OCI-LY3 (cell line): ENCODE results near the gene TMEM74B.
"Not testable (repeated sequence)": the region's sequence is repeated elsewhere in the genome, so short reads cannot be mapped to it uniquely, and the experiment has no call there.

Experiments used
- CTCF ChIP-seq: fragments of 200-600, 300-600 bp; sonication (generic); IDR thresholded peaks from 2 replicates; pipeline ENCODE4 v1.5.1; 2014; ENCODE audit warnings: antibody characterized with exemption, low read length, low read depth
- EZH2phosphoT487 ChIP-seq: fragments of 200-600 bp; shearing (Covaris generic); IDR thresholded peaks from 2 replicates; pipeline ENCODE4 v1.6.1; 2018; ENCODE audit warnings: antibody characterized with exemption, mixed run types, low read depth

- not testable (repeated sequence) for TF ChIP-seq CTCF, EZH2phosphoT487
These were observed 32.0 kb upstream of the TMEM74B start for GRCh38 chr20:1216527-1217427.
